Dedifferentiated amniotic fluid mesenchymal stem cell (primary cell): ENCODE data around the gene CEP131.
"Not testable (repeated sequence)": the region's sequence is repeated elsewhere in the genome, so short reads cannot be mapped to it uniquely, and the experiment has no call there.

Experiments used
- DNase-seq: peaks from one replicate; pipeline ENCODE4 v3.0.0-alpha.2; 2016; ENCODE audit errors: extremely low spot score

CEP131 gene

GRCh38 chr17:81166033-81166492 is 56.7 kb downstream of the CEP131 start, which contains the start of gene AATK:
TSS of gene AATK (minus strand) at chr17:81166221. CDS start at chr17:81165992, 229 bp downstream.
- DNase-seq = no peak

- no peak for DNase-seq
These were observed 57.3 kb downstream of the CEP131 start, which contains the start of gene PVALEF for GRCh38 chr17:81165246-81166032. TSS of gene PVALEF (plus strand) at chr17:81165507. CDS start at chr17:81181227, 15,720 bp downstream.

GRCh38 chr17:81164371-81165245 is 58.2 kb downstream of the CEP131 start:
- DNase-seq = no peak

GRCh38 chr17:81163703-81164370 is 58.9 kb downstream of the CEP131 start:
- DNase-seq = no peak

GRCh38 chr17:81163051-81163695 is 59.6 kb downstream of the CEP131 start:
- DNase-seq = no peak

GRCh38 chr17:81162491-81162890 is 60.3 kb downstream of the CEP131 start:
- no peak for DNase-seq

GRCh38 chr17:81161972-81162371 is 60.8 kb downstream of the CEP131 start:
- DNase-seq = no peak

- DNase-seq = no peak
These were observed 61.2 kb downstream of the CEP131 start for GRCh38 chr17:81161536-81161935.

- no peak for DNase-seq
These were observed 61.9 kb downstream of the CEP131 start for GRCh38 chr17:81160747-81161453.

- DNase-seq = no peak
These were observed 62.5 kb downstream of the CEP131 start for GRCh38 chr17:81160306-81160705.

- no peak for DNase-seq
These were observed 63.0 kb downstream of the CEP131 start for GRCh38 chr17:81159611-81160265.

- no peak for DNase-seq
These were observed 63.8 kb downstream of the CEP131 start for GRCh38 chr17:81158688-81159590.

GRCh38 chr17:81157848-81158687 is 64.7 kb downstream of the CEP131 start:
- no peak for DNase-seq

- DNase-seq = no peak
These were observed 65.6 kb downstream of the CEP131 start for GRCh38 chr17:81156866-81157805.

- no peak for DNase-seq
These were observed 67.8 kb downstream of the CEP131 start for GRCh38 chr17:81154961-81155360.

- not testable (repeated sequence) for DNase-seq
These were observed 68.7 kb downstream of the CEP131 start for GRCh38 chr17:81154016-81154415.

- DNase-seq = no peak
These were observed 69.4 kb downstream of the CEP131 start for GRCh38 chr17:81153340-81153803.
